ENCODE results near the gene FGFBP1.

DNA sequence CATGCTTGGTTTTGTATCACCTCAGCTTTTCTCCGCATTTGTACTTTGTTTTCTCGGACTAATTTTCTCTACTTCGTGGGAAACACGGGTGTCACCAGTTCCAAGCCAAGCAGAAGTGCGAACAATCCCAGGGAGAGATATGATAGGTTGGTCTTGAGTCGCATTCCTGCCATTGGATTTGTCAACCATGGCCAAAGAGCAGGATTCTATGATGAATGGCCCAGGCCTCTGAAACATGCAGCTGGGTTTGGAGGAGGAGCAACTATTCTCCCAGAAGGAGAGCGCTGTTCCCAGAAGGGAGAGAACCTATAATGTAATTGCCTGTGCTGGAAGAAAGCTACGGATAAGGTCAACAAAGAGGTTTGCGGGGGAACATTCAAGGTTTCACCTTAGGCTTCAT lies 10.3 kb upstream of the FGFBP1 start:
- TF ChIP-seq, protein P1, sequence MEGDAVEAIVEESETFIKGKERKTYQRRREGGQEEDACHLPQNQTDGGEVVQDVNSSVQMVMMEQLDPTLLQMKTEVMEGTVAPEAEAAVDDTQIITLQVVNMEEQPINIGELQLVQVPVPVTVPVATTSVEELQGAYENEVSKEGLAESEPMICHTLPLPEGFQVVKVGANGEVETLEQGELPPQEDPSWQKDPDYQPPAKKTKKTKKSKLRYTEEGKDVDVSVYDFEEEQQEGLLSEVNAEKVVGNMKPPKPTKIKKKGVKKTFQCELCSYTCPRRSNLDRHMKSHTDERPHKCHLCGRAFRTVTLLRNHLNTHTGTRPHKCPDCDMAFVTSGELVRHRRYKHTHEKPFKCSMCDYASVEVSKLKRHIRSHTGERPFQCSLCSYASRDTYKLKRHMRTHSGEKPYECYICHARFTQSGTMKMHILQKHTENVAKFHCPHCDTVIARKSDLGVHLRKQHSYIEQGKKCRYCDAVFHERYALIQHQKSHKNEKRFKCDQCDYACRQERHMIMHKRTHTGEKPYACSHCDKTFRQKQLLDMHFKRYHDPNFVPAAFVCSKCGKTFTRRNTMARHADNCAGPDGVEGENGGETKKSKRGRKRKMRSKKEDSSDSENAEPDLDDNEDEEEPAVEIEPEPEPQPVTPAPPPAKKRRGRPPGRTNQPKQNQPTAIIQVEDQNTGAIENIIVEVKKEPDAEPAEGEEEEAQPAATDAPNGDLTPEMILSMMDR (conservative IDR thresholded peaks at IDR 0.05), result no peak
- TF ChIP-seq ZFX (IDR thresholded peaks at IDR 0.05), result no peak
